GM21423 (cell line): ENCODE measurements around the gene RABGAP1L.

ENCODE experiments used
- ATAC-seq: cut with Tn5 transposase; IDR thresholded peaks from one replicate; pipeline ENCODE4 v1.9.1; 2021; ENCODE audit warnings: mild to moderate bottlenecking, moderate library complexity; ENCODE audit not compliant: unreplicated experiment

RABGAP1L gene

DNA sequence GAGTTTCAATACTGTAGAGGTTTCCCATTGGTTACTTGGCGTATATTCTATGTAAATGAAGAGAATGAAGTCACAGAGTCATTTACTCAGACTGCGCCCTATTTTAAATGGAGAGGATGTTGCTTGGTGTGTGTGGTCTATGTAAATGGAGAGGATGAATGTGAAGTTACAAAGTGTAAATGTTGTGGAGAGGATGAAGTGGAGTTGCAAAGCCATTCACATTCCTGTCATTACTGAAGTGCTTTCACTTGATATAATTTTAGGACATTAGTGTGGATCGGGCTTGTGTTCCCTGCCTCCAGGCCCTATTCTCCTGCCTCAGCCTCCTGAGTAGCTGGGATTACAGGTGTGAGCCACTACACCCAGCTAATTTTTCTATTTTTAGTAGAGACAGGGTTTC is 741.0 kb downstream of the RABGAP1L start:
- no peak for ATAC-seq

DNA sequence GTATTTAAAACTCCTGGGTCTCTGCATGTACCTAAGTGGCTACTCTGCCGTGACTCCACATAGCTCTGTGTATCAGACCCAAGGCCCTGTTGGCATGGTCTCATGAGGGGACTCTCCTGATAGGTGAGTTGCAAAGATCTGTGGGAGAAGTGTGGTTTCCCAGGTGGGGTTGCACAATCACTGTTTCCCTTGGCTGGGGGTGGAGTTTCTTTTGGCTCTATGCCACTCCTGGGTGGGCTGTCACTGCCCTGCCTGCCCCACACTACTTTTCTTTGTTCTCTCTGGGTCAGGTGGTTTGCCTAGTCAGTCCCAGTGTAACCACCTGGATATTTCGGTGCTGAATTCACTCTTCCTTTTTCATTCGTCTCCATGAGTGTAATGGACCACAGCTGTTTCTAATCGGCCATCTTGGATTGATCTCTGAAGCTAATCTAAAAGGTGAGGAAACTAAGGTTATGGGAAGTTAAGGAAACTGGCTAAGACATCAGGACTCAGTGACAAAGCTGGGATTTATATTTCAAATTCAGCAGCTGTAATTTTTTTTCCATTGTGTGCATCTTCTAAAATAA is 743.3 kb downstream of the RABGAP1L start:
- ATAC-seq = no peak

DNA sequence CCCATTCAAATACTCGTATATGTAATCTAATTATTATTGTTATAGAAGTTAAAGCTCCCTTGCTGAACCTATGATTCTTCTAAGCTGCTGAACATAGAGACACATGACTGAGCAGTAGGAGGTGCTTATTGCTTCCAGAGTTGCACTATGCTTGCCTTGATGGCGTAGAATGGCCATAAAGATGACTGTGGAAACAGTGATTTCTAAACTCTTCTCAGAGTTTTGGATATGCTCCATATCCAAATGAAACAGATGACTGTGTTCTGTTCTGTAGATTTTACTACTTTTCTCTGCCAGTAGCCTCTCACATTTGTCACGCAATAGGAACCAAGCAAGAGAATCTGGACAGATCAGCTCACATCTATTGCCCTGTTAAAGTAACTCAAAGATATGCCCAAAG is 752.3 kb downstream of the RABGAP1L start:
- ATAC-seq = no peak

DNA sequence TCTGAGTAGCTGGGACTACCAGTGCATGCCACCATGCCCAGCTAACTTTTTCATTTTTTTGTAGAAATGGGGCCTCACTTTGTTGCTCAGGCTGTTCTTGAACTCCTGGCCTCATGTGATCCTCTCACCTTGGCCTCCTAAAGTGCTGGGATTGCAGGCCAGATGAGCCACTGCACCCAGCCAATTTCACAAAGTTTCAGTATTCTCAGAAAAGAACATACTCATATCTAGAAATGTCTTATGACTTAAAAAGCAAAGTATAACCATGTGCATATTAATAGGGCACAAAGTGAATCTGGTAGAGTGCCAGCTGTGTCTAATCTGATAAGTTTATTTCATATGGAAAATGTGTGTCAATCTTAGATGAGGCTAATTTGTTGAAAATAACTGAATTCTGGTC is 752.9 kb downstream of the RABGAP1L start:
- ATAC-seq = no peak

DNA sequence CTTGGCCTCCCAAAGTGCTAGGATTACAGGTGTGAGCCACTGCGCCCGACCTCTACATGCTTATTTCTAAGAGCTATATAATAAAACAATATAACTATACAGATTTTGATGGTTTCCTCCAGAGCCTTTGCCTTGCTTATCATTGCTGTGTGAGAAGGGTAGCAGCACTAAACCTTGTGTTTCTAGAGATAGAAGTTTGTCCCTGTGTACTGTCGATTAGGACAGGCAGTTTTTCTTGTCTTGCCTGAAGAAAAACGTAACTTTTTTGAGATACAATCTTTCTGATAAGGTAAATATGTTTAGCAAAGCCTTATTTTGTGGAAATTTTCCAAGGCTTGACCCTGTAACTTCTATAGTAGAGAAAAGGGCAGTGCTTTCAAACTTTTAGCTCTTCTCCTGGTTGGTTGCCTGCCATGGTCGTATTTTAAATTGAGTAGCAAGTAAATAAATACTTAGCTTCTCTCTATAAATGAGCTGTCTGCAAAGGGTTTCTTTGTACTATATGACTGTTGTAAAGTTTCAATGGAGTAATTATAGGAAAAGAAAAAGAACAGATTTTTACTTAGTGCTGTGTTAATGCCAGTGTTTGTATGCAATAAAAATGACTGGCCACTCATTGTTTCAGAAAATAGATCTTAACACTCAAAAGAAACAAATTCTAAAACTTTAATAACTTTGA is 754.0 kb downstream of the RABGAP1L start:
- no peak for ATAC-seq

DNA sequence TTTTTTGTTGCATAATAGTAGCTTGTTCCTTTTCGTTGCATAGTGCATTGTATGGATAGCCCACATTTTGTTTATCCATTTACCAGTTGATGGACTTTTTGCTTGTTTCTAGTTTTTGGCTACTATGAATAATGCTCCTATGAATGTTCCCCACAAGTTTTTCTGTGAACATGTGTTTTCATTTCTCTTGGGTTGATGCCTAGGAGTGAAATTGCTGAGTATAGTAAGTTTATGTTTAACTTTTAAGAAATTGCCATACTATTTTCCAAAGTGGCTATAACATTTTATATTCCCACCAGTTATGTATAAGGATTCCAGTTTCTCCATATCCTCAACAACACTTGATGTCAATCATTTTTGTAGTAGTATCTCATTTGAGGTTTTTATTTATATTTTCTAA is 755.7 kb downstream of the RABGAP1L start:
- ATAC-seq = no peak

DNA sequence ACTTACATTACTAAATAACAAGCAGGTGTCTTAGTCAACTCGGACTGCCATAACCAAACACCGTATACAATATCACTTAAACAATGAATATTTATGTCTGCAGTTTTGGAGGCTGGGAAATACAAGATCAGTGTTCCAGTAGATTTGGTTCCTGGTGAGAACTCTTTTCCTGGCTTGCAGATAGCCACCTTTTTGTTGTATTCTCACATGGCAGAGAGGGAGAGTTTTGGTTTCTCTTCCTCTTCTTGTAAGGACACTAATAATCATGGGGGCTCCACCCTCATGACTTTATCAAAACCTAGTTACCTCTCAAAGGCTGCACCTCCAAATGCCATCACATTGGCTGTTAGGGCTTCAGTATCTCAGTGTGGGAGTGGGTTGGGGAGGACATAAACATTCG is 757.5 kb downstream of the RABGAP1L start:
- ATAC-seq = no peak

DNA sequence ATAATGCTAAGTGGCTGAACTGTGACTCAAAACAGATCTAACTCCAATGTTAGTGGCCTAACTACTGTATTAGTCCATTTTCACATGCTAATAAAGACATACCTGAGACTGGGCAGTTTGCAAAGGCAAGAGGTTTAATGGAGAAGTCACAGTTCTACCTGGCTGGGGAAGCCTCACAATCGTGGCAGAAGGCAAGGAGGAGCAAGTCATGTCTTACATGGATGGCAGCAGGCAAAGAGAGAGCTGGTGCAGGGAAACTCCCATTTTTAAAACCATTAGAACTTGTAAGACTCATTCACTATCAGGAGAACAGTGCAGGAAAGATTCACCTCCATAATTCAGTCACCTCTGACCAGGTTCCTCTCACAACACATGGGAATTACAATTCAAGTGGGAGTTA is 760.8 kb downstream of the RABGAP1L start:
- no peak for ATAC-seq

DNA sequence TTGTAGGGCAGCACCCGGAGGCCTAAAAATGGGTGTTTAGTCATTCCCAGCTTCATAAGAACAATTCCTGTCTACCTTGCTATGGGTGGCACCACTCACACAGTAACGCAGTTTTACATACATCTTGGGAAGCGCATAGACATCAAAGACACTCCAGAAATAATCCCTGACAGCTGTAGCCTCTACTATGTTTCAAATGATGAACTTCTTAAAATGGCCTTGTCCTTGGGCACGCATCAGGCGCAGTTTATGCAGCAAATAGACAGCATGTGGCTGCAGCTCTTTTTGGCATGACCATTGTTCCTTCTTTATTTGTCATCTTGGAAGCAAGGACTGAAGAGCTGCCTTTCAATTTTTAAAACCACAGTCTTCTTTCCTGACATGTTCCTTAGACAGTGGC is 762.8 kb downstream of the RABGAP1L start:
- ATAC-seq = no peak

DNA sequence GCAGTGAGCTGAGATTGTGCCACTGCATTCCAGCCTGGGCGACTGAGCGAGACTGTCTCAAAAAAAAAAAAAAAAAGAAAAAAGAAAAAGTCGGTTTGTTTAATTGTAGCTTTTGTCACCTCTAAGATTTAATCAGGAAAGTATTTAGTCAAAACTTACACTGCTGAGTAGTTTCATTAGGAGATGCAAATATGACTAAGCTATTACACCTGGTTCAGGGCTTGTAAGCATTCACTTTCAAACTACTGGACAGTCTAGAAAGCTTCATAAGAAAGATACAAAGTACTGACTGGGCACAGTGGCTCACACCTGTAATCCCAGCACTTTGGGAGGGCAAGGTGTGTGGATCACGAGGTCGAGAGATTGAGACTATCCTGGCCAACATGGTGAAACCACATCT is 764.5 kb downstream of the RABGAP1L start:
- no peak for ATAC-seq

DNA sequence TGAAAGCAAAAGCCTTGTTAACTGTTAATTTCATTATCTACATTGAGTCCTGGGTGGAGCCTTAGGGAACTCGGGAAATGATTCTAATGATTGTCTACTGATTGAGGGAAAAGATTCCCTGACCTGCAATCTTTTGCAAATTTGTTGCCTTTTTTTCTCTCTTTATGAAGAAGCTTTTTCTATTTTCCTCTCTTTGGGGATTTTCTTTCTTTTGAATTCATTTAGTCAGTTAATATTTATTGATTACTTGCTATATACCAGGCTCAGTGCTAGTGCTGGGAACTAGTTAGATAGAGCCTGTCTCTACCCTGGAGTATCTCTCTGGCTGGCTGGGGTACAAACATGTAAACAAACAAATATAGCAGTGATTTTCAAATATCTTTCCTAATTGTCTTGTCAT is 769.2 kb downstream of the RABGAP1L start:
- no peak for ATAC-seq

DNA sequence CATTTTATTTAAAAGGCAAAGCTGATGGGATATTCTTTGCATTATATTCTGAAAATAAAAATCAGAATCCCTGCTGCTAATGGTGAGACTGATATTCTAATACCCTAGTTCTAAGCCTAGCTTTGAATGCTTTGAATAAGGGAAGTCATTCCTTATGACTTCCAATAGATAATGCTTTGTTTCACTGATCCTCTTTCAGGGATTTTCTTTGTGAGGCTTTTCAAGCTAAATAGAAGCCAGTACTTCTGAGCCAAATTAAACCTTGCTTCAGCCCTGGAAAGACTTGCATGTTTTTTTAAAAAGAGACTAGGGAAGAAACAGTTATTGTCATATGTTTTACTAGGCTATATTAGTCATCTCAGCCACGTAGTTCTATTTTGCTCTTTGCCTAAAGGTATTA is 771.9 kb downstream of the RABGAP1L start:
- ATAC-seq = no peak

DNA sequence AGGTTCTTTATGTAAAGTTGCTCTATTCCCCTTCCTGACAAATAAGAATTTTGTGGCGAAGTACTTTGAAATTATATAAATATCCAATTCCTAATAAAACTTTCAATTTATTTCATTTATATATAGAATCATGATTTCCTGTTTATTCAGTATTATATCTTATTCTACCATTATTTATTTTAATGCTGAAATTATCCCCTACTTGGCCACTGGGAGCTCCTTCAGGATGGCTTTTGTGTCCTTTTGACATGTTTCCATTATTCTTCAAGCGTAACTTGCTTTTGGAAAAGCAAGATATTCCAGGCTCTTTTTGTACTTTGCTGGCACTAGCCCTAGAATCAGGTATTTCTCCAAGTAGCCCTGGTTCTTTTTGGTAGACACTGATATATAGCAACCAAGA is 773.3 kb downstream of the RABGAP1L start:
- ATAC-seq = no peak

DNA sequence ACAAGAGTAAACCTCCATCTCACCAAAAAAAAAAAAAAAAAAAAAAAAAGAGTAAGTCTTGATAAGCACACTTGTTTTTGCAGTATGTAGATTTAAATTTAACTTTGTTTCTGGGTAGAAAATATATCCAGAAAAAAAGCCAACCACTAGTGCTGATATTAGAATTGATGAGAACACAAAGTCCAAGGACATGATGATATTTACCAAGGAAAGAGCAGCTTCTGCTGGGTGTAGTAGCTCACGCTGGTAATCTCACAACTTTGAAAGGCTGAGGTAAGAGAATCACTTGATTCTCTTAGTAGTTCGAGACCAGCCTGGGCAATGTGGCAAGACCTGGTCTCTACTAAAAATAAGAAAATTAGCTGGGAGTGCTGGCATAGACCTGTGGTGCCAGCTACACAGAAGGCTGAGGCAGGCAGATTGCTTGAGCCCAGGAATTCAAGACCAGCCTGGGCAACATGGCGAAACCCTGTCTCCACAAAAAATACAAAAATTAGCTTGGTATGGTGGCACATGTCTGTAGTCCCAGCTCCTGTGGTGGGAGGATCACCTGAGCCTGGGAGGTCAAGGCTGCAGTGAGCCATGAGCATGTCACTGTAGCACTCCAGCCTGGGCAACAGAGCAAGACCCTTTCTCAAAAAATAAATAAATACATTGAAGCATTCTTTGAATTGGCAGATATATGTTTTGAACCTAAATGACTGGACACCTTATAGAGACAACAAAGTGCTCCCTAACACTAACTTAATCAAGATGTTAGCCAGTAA is 776.8 kb downstream of the RABGAP1L start:
- ATAC-seq = no peak

DNA sequence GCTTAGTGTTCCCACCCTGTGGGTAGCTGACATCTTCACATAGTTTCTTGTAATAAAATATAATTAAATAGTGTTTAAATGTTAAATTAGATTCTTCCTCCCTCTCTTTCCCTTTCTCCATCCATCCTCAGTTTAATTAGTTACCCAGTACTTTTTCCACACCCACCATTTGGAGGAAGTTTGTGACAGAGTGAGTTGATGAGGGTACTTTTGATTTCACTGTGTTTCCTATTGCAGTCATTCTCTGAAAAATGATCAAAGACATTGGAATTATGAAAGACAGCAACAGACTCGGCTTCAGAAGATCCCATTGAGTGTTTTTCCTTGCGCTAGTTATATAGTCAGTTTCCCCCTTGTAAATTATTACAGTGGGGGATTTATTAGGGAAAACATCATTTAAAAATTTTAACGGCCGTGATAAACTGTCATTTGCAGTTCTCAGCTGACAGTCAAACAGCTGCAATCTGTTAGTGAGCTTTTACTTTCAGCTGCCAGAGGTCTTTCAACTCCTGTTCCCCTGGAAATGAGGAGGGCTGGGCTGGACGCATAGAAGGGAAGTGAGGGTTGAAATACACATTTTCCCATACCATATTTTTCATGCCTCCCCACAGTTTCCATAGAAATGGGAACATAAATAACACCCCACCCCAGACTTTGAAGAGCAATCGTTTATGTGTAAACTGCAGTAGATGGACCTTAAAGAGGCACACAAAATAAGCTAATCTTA is 779.1 kb downstream of the RABGAP1L start:
- ATAC-seq = no peak

DNA sequence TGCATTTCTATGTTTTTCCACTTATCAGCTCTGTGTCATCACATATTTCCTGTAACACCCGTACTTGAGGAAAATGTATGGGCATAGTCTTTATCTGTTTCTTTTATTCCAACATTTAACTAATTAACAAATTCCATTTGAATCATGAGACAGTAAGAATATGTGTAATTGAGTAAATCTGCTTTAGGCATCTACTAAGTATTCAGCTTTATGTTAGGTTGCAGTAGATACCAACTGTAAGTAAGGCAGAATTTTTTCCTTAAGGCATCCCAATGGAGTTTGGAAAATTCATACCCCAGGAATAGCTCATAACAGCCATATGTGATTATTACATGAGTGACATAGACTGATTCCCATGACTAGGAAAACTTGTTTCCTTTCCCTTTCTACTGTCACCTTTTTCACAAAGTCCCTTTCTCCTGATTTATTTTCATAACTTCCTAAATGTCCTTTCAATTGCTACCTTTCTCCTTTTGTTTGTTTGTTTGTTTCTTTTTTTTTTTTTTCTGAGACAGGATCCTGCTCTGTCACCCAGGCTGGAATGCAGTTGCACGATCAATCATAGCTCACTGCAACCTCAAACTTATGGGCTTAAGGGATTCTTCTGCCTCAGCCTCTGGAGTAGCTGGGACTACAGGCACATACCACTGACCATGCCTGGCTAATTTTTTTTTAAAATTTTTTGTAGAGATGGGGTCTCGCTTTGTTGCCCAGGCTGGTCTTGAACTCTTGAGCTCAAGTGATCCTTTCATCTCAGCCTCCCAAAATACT is 780.6 kb downstream of the RABGAP1L start:
- ATAC-seq = no peak

DNA sequence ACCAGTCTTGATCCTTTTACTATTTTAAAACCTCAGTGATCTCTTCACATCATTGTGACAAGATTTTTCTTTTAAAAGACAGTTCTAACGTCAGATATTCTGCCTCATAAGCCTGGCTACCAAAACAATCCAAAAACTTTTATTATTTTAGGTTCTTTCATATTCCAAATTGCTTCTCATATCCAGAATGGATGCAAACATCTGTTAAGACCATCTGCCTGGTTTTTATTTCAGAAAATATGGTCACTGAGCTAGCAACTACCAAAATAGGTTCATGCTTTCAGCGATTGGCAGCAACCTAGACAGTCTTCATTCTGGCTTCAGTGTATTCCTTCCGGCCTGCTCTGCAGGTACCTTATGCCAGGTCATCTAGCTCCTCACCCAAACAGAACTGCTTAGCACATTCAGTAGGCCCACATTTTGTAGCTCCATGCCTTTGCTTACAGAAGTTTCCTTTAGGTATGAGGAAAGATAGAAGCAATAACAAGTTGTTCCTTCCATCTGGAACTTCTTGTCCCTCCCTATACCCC is 781.4 kb downstream of the RABGAP1L start:
- no peak for ATAC-seq

DNA sequence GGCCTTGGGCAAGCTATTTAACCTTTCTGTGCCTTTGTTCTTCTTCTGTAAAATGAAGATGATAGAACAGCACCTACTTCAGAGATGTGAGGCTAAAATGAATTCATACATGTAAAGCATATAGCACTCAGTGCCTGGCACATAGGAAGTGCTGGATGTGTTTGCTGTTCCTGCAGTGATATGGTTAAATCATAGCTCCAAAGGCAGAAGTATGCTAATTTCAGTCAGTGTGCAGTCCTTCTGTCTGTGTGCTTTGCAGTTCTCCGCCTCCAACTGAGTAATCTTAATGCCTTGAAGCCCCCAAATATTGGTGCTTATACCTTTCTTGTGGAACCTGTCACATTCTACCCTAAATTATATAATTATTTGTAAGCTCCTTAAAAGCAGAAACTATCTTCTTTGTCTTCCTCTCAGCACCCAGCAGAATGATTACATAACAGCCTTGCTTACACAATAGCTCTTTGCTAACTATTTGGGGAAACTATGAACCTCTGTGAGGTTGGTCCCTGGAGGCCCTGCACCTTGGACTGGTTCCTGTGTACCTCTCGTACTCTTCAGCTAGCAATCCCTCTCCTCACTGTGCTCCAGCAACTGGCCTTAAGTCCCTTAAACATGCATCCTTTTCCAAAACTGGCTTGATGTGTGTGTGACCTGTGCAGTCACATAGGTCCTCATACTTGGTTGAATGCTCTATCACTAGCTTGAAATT is 783.4 kb downstream of the RABGAP1L start:
- ATAC-seq = no peak

DNA sequence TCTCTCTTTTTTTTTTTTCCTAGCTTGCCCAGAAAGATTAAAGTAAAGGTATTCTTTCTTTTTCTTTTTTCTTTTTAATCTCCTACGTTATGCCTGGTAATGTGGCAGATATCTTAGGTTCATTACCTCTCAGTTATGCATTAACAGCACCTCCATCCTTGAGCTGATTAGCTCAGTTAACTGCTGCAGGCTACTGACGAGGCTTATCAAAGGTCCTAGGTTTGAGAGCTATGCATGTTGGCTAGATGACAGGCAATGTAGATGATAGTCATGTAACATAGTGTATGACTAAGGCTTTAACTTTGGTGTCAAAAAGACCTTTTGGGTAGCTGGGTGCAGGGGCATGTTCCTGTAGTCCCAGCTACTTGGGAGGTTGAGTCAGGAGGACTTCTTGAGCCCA is 786.7 kb downstream of the RABGAP1L start:
- no peak for ATAC-seq

DNA sequence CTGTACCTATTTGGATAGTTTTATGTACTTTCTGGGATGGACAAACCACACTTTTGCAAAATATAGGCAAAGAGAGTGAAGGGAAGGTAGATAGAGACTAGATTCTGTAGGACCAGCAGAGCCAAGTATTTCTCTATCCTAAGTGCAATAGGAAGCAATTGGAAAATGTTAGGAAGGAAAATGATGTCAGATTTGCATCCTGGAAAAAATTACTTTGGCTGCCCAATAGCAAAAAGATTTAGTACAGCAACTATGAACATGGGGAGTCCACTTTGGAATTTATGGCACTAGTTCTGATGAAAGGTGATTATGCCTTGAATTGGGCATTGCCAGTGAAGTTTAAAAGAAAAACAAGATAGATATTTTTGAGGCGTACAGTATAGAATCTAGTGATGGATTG is 789.7 kb downstream of the RABGAP1L start:
- ATAC-seq = no peak
